HG03432 (cell line): ENCODE measurements around the gene DSTN.

Source experiments
- ATAC-seq: cut with Tn5 transposase; IDR thresholded peaks from one replicate; pipeline ENCODE4 v1.9.1; 2021; ENCODE audit warnings: mild to moderate bottlenecking, moderate library complexity; ENCODE audit not compliant: unreplicated experiment

Gene DSTN

GRCh38 chr20:17611540-17612286, 41.8 kb downstream of the DSTN start:
- ATAC-seq, result no peak

DNA sequence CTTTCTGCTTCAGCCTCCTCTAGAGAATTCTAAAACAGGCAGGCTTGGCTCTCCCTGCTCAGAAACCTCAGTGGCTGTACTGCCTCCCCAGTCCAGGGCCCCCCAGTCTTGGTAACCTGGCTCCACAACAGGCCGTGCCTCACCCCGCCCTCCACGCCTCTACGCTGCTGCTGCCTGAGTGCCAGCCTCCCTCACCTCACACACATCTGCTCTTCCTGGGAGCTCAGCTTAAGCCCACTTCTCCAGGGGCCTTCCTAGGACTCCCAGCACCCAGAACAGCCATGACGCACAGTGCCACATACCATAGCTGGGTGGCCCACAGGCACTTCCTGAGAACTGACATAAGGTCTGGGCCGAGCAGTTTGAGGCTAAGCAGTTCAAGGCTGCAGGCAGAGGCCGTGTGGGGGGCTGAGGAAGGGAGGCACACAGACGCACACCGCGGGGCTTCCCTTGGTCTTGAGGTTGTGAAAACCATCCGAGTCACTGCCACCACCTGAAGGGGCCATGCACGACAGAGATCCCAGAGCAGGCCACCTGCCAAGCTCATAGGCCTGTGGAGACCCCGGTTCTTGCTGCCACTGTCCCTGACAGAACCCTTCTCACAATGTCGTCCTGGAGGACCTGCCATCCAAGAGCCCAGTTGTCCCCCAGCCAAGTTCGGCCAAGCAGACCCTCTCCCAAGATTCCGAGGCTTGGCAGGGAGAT, 42.6 kb downstream of the DSTN start:
- ATAC-seq, result no peak

- no peak for ATAC-seq
These were observed 43.1 kb downstream of the DSTN start for GRCh38 chr20:17612992-17613327.

DNA sequence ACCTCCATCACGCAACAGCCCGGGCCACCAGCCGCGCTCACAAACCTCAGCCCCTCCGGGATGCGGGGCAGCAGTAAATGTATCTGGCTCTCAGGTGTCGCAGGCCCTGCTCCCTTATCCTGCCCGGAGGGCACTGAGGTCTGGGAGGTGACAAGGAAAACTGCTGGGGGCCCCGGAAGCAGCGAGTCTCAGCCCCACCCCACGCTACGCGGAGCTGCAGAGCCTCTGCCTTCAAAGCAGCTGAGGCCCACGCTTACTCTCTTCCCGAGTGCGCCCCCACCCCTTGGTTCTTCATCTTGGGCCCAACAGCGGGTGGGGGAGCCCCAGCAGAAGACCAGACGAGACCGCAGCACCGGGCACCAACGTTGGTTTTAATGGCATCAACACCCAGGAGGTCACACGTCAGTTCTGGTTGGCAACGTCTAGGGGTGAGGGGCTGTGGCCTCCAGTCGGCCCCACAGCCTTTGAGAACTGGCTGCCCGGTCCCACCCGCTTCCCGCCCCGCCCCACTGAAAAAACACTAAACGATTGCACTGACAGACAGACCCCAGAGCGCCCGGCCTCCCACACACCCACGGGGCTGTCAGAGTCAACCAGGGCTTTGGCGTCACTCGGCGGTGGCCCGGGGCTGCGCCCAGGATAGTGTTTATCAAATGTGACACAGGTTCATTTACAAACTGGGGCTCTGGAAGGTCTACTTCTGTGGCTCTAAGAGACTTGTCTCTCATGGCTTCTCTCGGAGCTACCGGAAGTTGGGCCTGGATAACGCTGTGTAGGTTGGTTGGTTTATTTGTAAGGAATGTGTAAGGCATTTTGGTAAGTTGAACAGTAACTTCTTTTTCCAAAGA, 43.7 kb downstream of the DSTN start:
- ATAC-seq, result no peak

GRCh38 chr20:17614176-17614811, 44.4 kb downstream of the DSTN start:
- no peak for ATAC-seq

GRCh38 chr20:17614812-17615644, 45.2 kb downstream of the DSTN start:
- no peak for ATAC-seq

GRCh38 chr20:17615645-17616479, 46.0 kb downstream of the DSTN start:
- ATAC-seq, result no peak

GRCh38 chr20:17616480-17617211, 46.8 kb downstream of the DSTN start:
- no peak for ATAC-seq

- no peak for ATAC-seq
These were observed 47.5 kb downstream of the DSTN start for GRCh38 chr20:17617212-17617867.

DNA sequence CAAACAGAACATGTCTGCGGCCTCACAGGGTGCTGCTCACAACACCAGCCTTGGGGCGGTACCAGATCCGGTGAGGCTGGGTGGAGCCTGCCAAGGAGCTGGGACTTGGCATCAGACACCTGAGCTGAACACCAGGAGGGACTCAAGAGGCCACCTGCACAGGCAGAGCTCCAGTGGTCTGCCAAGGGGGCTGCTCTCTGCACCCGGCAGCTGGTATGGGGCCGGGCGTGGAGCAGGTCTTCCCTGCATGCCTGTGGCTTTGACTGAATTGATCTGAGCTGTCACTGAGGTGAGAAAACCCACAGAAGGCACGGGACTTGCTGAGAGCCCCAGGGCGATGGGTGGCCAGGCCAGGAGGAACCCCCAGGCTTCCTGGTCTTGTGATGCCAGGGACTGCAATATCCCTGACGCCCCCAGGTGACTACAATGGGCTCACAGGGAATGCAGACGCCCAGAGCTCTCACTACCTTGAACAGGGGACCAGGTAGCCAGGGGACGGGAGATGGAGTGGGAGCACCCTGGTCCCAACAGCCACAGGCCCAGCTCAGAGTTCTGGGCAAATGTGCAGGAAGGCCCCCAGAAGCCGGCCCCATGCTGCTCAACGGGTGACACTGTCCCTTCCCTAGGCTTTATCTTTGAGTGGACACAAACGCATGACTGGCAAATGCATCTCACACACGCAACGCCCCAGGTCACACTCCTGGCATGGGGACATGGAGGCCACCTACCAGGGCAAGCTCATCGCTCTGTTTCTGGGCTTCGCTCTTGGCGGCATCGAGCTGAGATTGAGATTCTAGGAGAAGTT, 48.2 kb downstream of the DSTN start:
- no peak for ATAC-seq

DNA sequence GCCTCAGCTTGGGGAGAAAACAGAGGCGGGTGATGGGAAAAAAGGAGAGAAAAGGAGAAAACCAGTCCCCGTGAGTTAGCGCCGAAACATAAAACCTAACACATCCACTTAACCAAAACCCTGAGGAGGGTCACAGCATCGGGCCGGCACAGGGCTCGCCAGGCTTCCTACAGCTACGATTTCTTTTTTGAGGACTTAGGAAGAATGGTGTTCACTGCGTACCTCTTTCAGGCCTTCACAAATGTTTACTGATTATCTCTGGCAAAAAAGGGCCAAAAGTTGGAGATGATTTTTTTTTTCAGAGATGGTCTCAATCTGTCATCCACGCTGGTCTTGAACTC, 48.8 kb downstream of the DSTN start:
- no peak for ATAC-seq

- no peak for ATAC-seq
These were observed 49.6 kb downstream of the DSTN start for GRCh38 chr20:17619351-17620093.

DNA sequence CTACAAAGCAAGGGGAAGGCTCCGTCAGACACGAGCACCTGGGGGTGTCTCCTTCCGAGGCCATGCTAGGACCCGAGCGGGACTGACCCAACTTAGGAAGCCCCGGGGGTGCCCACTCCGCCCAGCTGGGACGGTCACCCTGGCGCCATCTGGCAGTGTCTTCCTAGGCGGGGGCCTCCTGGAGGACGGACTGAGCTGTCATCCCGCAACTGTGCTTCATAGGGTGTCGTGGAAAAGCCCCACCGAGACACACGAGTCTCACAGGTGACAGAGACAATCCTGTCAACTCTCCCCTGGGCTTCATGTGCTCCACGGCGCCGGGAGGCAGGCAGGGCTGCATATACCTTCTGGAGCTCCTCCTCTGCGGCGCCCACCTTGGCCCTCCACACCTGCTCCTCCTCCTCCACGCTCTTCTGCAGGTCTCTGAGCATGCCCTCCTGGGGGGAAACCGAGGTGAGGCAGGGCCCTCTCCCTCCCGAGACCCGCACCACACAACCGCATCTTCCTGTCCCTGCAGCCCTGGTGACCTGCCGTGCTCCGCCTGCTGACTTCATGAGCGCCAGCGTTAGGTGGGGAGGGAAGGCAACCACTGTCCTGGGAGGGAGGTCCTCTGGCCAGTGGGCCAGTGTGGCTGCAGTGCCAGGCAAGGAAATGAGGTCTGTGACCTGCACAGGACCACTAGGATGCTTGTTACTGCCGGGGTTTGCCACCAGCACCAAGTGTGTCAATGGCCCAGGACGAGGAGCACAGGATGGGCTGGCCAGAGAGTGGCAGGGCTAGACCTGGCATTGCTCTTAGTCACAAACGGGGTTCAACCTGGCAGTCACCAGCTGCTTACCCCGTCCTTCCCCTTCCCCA, 50.7 kb downstream of the DSTN start:
- ATAC-seq, result no peak

GRCh38 chr20:17621229-17621968, 51.5 kb downstream of the DSTN start:
- ATAC-seq, result no peak
